Activated effector memory CD4-positive, alpha-beta T cell treated with anti-CD3 and anti-CD28 coated beads, Interleukin-2, amount 50 U/mL, for 16 hours (primary cell): ENCODE measurements around the gene CCNL1.
A peak's percentile ranks its signal among the peaks of the same experiment; 100 is the strongest.
"Not testable (repeated sequence)": the region's sequence is repeated elsewhere in the genome, so short reads cannot be mapped to it uniquely, and the experiment has no call there.

Source experiments
- DNase-seq: peaks from one replicate; pipeline ENCODE4 v3.0.0-alpha.2; 2020

CCNL1 gene

GRCh38 chr3:157167371-157168042 lies 7.6 kb upstream of the CCNL1 start:
- DNase-seq, result no peak

GRCh38 chr3:157166561-157166960 lies 6.6 kb upstream of the CCNL1 start:
- DNase-seq, result no peak

- no peak for DNase-seq
Measured at GRCh38 chr3:157166115-157166514, 6.2 kb upstream of the CCNL1 start.

- no peak for DNase-seq
Measured at GRCh38 chr3:157163217-157163953, 3.4 kb upstream of the CCNL1 start.

- DNase-seq, result not testable (repeated sequence)
Measured at GRCh38 chr3:157162620-157163019, 2.7 kb upstream of the CCNL1 start.

- DNase-seq, result peak; percentile 85
Measured at GRCh38 chr3:157160658-157161424, 894 bp upstream of the CCNL1 start.

GRCh38 chr3:157159037-157159761 lies 748 bp downstream of the CCNL1 start:
- peak; percentile 92 for DNase-seq

- DNase-seq, result no peak
Measured at GRCh38 chr3:157157836-157158235, 2.1 kb downstream of the CCNL1 start.

- no peak for DNase-seq
Measured at GRCh38 chr3:157156837-157157635, 2.9 kb downstream of the CCNL1 start.

- DNase-seq, result no peak
Measured at GRCh38 chr3:157155591-157155990, 4.4 kb downstream of the CCNL1 start.

- DNase-seq, result no peak
Measured at GRCh38 chr3:157154563-157155330, 5.2 kb downstream of the CCNL1 start.

- DNase-seq, result no peak
Measured at GRCh38 chr3:157152930-157153329, 7.0 kb downstream of the CCNL1 start.

- no peak for DNase-seq
Measured at GRCh38 chr3:157152438-157152837, 7.5 kb downstream of the CCNL1 start.

GRCh38 chr3:157151627-157152026 lies 8.3 kb downstream of the CCNL1 start:
- DNase-seq, result no peak

GRCh38 chr3:157151151-157151550 lies 8.8 kb downstream of the CCNL1 start:
- DNase-seq, result no peak

GRCh38 chr3:157149136-157149696 lies 10.7 kb downstream of the CCNL1 start:
- DNase-seq, result no peak

GRCh38 chr3:157148196-157148889 lies 11.6 kb downstream of the CCNL1 start:
- no peak for DNase-seq

GRCh38 chr3:157147099-157147803 lies 12.7 kb downstream of the CCNL1 start:
- DNase-seq, result no peak

GRCh38 chr3:157145606-157146322 lies 14.2 kb downstream of the CCNL1 start:
- no peak for DNase-seq
